Vagina (tissue), 2 donors: ENCODE results near the gene CRY1. TPM values are rescaled to one million over a fixed set of nuclear protein-coding genes. Genes with fewer than 3 reads are reported as not detected.

Experiments
- DNase-seq, 2 donors: peaks; one replicate each; pipeline ENCODE4 v3.0.0-alpha.2; 2017; ENCODE audit errors: extremely low spot score in 2 of 2
- H3K27ac ChIP-seq: fragments of 200-600 bp; sonication (generic); one replicate; pipeline ENCODE4 v1.5.1; 2019
- H3K27me3 ChIP-seq: fragments of 200-600 bp; sonication (generic); one replicate; pipeline ENCODE4 v1.5.1; 2019
- H3K36me3 ChIP-seq, 2 donors: fragments of 200-600 bp; sonication (generic); one replicate each; pipeline ENCODE4 v1.5.1; 2017 to 2019
- H3K4me1 ChIP-seq: fragments of 200-600 bp; sonication (generic); one replicate; pipeline ENCODE4 v1.5.1; 2019
- H3K4me3 ChIP-seq, 2 donors: fragments of 200-600 bp; sonication (generic); 1 replicate in 1 of 2; 2 replicates in 1 of 2; pipeline ENCODE4 v1.5.1; 2016 to 2019
- H3K9me3 ChIP-seq: fragments of 200-600 bp; sonication (generic); one replicate; pipeline ENCODE4 v1.5.1; 2019
- CTCF ChIP-seq, 3 experiments: fragments of 450-650 bp in 2 of 3; fragments of 200-600 bp in 1 of 3; sonication (generic) in 1 of 3; IDR thresholded peaks; one replicate each; pipeline ENCODE4 v1.5.1; 2017 to 2019; ENCODE audit warnings: antibody characterized with exemption in 3 of 3, mild to moderate bottlenecking in 2 of 3, moderate library complexity in 2 of 3
- POLR2A ChIP-seq, 2 donors: fragments of 450-650 bp; IDR thresholded peaks; one replicate each; pipeline ENCODE4 v1.6.1; 2017; ENCODE audit warnings: antibody characterized with exemption in 2 of 2, mild to moderate bottlenecking in 2 of 2, moderate library complexity in 2 of 2
- POLR2AphosphoS5 ChIP-seq, 2 donors: sonication (generic); formaldehyde crosslinking; IDR thresholded peaks; one replicate each; pipeline ENCODE4 v1.9.0; 2017; ENCODE audit warnings: antibody characterized with exemption in 2 of 2, mild to moderate bottlenecking in 2 of 2, low read depth in 1 of 2; ENCODE audit not compliant: insufficient read depth in 1 of 2
- intact Hi-C: fragments of 100-400 bp; cut with DNase I; formaldehyde crosslinking; loops from one replicate; pipeline ENCODE4 v1.15.1; 2023
- total RNA-seq: library from RNA; depleted of rRNA; stranded (reverse); fragments of >200 nt; gene quantifications from one replicate; pipeline ENCODE4 v1.2.3, GENCODE V29; 2016

CRY1 gene
- total RNA-seq, 1 donor from 2014 or later, result 18.7 TPM

DNA sequence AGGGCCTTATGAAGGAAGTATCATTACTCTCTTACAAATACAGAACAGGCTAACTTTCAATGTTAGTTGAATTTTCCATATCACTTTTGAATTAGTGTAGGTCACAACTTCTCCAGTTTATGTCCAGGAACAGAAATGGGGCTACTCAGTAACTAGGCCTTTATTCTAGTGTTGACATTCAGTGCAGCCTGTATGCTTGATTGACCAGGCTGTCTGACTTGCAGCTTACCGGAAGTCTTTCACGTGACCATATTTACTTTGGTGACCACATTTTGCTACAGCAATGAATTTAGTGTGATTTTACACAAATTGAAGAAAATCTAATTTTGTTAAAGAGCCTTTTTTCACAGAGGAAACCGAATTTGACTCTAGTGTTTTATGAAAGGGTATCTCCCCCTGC lies 118.8 kb downstream of the CRY1 start:
- H3K4me1 ChIP-seq, result peaks cover 48% of the 10 kb centered on the region
- intact Hi-C loops, result no loop called here
- no peak for DNase-seq
- peaks cover 0 to 14% of the 10 kb centered on the region in 2 donors for H3K36me3 ChIP-seq
- H3K9me3 ChIP-seq, result no peaks in the 10 kb centered on the region
- no peak overlapping the region for H3K4me3 ChIP-seq
- H3K27ac ChIP-seq, result no peak overlapping the region
- TF ChIP-seq CTCF (IDR thresholded peaks at IDR 0.05) (no peak), POLR2AphosphoS5 (IDR thresholded peaks at IDR 0.05; ENCODE audit: insufficient read depth in 1 of 2, low read depth in 1 of 2) (no peak), POLR2A (IDR thresholded peaks at IDR 0.05) (no peak)
- no peaks in the 10 kb centered on the region for H3K27me3 ChIP-seq

- Histone ChIP-seq H3K4me1 (peaks cover 46% of the 10 kb centered on the region), H3K9me3 (no peaks in the 10 kb centered on the region), H3K27ac (no peak overlapping the region), H3K4me3 (no peak overlapping the region), H3K36me3 (peaks cover 0 to 16% of the 10 kb centered on the region in 2 donors), H3K27me3 (no peaks in the 10 kb centered on the region)
- TF ChIP-seq CTCF (IDR thresholded peaks at IDR 0.05) (no peak), POLR2A (IDR thresholded peaks at IDR 0.05) (no peak), POLR2AphosphoS5 (IDR thresholded peaks at IDR 0.05; ENCODE audit: insufficient read depth in 1 of 2, low read depth in 1 of 2) (no peak)
- intact Hi-C loops, result no loop called here
- no peak for DNase-seq
Measured at GRCh38 chr12:106973545-106973944, 119.8 kb downstream of the CRY1 start.

DNA sequence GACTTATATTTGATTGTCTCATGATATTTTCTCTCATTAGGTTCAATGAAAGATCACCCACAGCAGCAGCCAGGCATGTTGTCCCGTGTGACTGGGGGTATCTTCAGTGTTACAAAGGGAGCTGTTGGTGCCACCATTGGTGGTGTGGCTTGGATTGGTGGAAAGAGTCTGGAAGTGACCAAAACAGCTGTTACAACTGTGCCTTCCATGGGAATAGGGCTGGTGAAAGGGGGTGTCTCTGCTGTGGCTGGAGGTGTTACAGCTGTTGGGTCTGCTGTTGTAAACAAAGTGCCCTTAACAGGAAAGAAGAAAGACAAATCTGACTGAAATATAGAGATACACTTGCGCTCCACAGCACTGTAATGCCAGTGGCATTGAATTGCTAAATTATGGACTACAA lies 122.3 kb downstream of the CRY1 start:
- intact Hi-C loops, result no loop called here
- no peak overlapping the region for H3K27ac ChIP-seq
- TF ChIP-seq POLR2AphosphoS5 (IDR thresholded peaks at IDR 0.05; ENCODE audit: insufficient read depth in 1 of 2, low read depth in 1 of 2) (no peak), CTCF (IDR thresholded peaks at IDR 0.05) (no peak), POLR2A (IDR thresholded peaks at IDR 0.05) (no peak)
- peaks cover 26% of the 10 kb centered on the region for H3K4me1 ChIP-seq
- no peaks in the 10 kb centered on the region for H3K9me3 ChIP-seq
- H3K4me3 ChIP-seq, result no peak overlapping the region
- H3K36me3 ChIP-seq, result peaks cover 0 to 36% of the 10 kb centered on the region in 2 donors
- no peak for DNase-seq
- no peaks in the 10 kb centered on the region for H3K27me3 ChIP-seq

DNA sequence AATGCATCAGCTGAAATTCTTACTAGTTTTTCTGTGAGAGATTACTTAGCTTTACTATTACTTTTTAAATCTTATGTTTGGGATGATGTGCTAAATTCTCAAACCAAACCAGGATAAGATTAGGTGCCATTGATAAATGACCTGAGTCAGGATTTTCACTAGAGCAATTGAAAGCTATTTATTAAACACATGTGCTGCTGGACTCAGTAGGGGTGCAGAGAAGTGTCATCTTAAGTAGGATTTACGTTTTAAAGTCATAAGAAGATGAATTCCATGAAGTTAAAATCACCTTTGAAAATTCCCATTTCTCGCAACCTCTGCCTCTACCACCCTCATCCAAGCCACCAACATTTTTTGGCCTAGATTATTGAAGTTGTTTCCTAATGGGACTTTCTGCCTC lies 128.8 kb downstream of the CRY1 start:
- Histone ChIP-seq H3K9me3 (no peaks in the 10 kb centered on the region), H3K4me3 (no peak overlapping the region), H3K4me1 (peaks cover 42% of the 10 kb centered on the region), H3K27me3 (no peaks in the 10 kb centered on the region), H3K36me3 (peaks cover 0 to 22% of the 10 kb centered on the region in 2 donors), H3K27ac (no peak overlapping the region)
- no peak for DNase-seq
- TF ChIP-seq POLR2AphosphoS5 (IDR thresholded peaks at IDR 0.05; ENCODE audit: insufficient read depth in 1 of 2, low read depth in 1 of 2) (no peak), POLR2A (IDR thresholded peaks at IDR 0.05) (no peak), CTCF (IDR thresholded peaks at IDR 0.05) (no peak)
- intact Hi-C loops, result no loop called here

- intact Hi-C loops, result no loop called here
- Histone ChIP-seq H3K4me1 (peaks cover 65% of the 10 kb centered on the region), H3K27me3 (no peaks in the 10 kb centered on the region)
Measured at GRCh38 chr12:106962286-106962685, 131.1 kb downstream of the CRY1 start.

More at GRCh38 chr12:106962286-106962685, 131.1 kb downstream of the CRY1 start:
- Histone ChIP-seq H3K36me3 (peaks cover 0 to 7% of the 10 kb centered on the region in 2 donors), H3K9me3 (no peaks in the 10 kb centered on the region), H3K4me3 (no peak overlapping the region), H3K27ac (no peak overlapping the region)
- no peak for TF ChIP-seq CTCF (IDR thresholded peaks at IDR 0.05)
- TF ChIP-seq POLR2AphosphoS5 (IDR thresholded peaks at IDR 0.05; ENCODE audit: insufficient read depth in 1 of 2, low read depth in 1 of 2), result no peak
- TF ChIP-seq POLR2A (IDR thresholded peaks at IDR 0.05), result no peak
- DNase-seq, result no peak
